ENCODE results near the gene CTDSP1.

CTDSP1 gene

GRCh38 chr2:218418717-218419458 lies 19.2 kb downstream of the CTDSP1 start, which contains the start of gene VIL1:
VIL1 (plus strand) TSS chr2:218419123; CDS start chr2:218423779, 4,656 bp downstream.
- no peak for TF ChIP-seq CTCF (IDR thresholded peaks at IDR 0.05; ENCODE audit: extremely low read depth, missing control alignments)
- DNase-seq (ENCODE audit: low spot score), result no peak

- no peak for TF ChIP-seq CTCF (IDR thresholded peaks at IDR 0.05; ENCODE audit: extremely low read depth, missing control alignments)
- DNase-seq (ENCODE audit: low spot score), result no peak
These were observed 20.1 kb downstream of the CTDSP1 start for GRCh38 chr2:218419630-218420216.

- no peak for TF ChIP-seq CTCF (IDR thresholded peaks at IDR 0.05; ENCODE audit: extremely low read depth, missing control alignments)
These were observed 21.4 kb downstream of the CTDSP1 start for GRCh38 chr2:218421027-218421426.

GRCh38 chr2:218422403-218423086 lies 22.9 kb downstream of the CTDSP1 start:
- no peak for DNase-seq (ENCODE audit: low spot score)
- no peak for TF ChIP-seq CTCF (IDR thresholded peaks at IDR 0.05; ENCODE audit: extremely low read depth, missing control alignments)

More at GRCh38 chr2:218421027-218421426, 21.4 kb downstream of the CTDSP1 start:
- no peak for DNase-seq (ENCODE audit: low spot score)

- no peak for TF ChIP-seq CTCF (IDR thresholded peaks at IDR 0.05; ENCODE audit: extremely low read depth, missing control alignments)
- DNase-seq (ENCODE audit: low spot score), result no peak
These were observed 23.9 kb downstream of the CTDSP1 start for GRCh38 chr2:218423584-218423983.

GRCh38 chr2:218425531-218425930 lies 25.9 kb downstream of the CTDSP1 start:
- no peak for DNase-seq (ENCODE audit: low spot score)
- TF ChIP-seq CTCF (IDR thresholded peaks at IDR 0.05; ENCODE audit: extremely low read depth, missing control alignments), result no peak

- DNase-seq (ENCODE audit: low spot score), result no peak
These were observed 28.1 kb downstream of the CTDSP1 start for GRCh38 chr2:218427741-218428140.

More at GRCh38 chr2:218427741-218428140, 28.1 kb downstream of the CTDSP1 start:
- no peak for TF ChIP-seq CTCF (IDR thresholded peaks at IDR 0.05; ENCODE audit: extremely low read depth, missing control alignments)
